Progenitor cell of endocrine pancreas (in vitro differentiated cells): Measurements from ENCODE around the gene SLC2A6. TPM values are rescaled to one million over a fixed set of nuclear protein-coding genes. Genes with fewer than 3 reads are reported as not detected.
"Not testable (repeated sequence)": the region's sequence is repeated elsewhere in the genome, so short reads cannot be mapped to it uniquely, and the experiment has no call there.

Experiments used
- DNase-seq: peaks from one replicate; pipeline ENCODE4 v3.0.0; 2021; ENCODE audit warnings: low spot score; ENCODE audit not compliant: unreplicated experiment
- H3K27ac Mint-ChIP-seq: 2 replicates; pipeline ENCODE4 v1.8.0; 2021; ENCODE audit warnings: mild to moderate bottlenecking, moderate library complexity, mixed read lengths
- H3K27me3 Mint-ChIP-seq: 2 replicates; pipeline ENCODE4 v1.8.0; 2021; ENCODE audit warnings: mixed read lengths
- H3K36me3 Mint-ChIP-seq: 2 replicates; pipeline ENCODE4 v1.8.0; 2022; ENCODE audit warnings: mixed read lengths; ENCODE audit not compliant: insufficient read depth
- H3K4me1 Mint-ChIP-seq: 2 replicates; pipeline ENCODE4 v1.8.0; 2021; ENCODE audit warnings: low read depth, mixed read lengths
- H3K4me3 Mint-ChIP-seq: 2 replicates; pipeline ENCODE4 v1.8.0; 2021; ENCODE audit warnings: low read depth, mild to moderate bottlenecking, moderate library complexity, mixed read lengths
- H3K9me3 Mint-ChIP-seq: 2 replicates; pipeline ENCODE4 v1.8.0; 2021; ENCODE audit warnings: low read depth, mixed read lengths
- CTCF ChIP-seq: fragments of 200-600 bp; sonication (generic); IDR thresholded peaks from one replicate; pipeline ENCODE4 v1.5.0; 2021; ENCODE audit warnings: antibody characterized with exemption, mild to moderate bottlenecking; ENCODE audit not compliant: unreplicated experiment
- total RNA-seq: library from RNA; stranded (reverse); gene quantifications from 2 replicates; pipeline ENCODE4 v1.2.1, GENCODE V29; 2021

The SLC2A6 gene
- total RNA-seq, 1 donor from 2014 or later, result 4.7 TPM

DNA sequence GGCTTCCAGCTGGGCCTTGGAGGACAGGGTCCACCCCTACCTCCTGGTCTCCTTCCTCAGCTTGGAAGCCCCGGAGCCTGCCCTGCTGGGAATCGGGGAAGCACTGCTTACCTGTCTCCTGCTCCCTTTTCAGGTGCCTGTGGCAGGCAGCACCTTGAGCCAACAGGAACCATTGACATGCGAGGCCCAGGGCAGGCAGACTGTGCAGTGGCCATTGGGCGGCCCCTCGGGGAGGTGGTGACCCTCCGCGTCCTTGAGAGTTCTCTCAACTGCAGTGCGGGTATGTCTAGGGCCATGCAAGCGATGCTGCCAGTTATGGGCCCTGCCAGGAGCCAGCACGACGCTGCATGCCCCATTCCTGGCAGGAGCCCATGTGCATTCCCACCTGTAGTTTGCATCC is 23.0 kb downstream of the SLC2A6 start:
- Mint-ChIP-seq H3K9me3 (no peaks in the 10 kb centered on the region), H3K4me3 (no peak overlapping the region), H3K4me1 (peaks cover 9% of the 10 kb centered on the region), H3K36me3 (no peaks in the 10 kb centered on the region), H3K27me3 (no peaks in the 10 kb centered on the region), H3K27ac (no peak overlapping the region)
- no peak for TF ChIP-seq CTCF
- no peak for DNase-seq

DNA sequence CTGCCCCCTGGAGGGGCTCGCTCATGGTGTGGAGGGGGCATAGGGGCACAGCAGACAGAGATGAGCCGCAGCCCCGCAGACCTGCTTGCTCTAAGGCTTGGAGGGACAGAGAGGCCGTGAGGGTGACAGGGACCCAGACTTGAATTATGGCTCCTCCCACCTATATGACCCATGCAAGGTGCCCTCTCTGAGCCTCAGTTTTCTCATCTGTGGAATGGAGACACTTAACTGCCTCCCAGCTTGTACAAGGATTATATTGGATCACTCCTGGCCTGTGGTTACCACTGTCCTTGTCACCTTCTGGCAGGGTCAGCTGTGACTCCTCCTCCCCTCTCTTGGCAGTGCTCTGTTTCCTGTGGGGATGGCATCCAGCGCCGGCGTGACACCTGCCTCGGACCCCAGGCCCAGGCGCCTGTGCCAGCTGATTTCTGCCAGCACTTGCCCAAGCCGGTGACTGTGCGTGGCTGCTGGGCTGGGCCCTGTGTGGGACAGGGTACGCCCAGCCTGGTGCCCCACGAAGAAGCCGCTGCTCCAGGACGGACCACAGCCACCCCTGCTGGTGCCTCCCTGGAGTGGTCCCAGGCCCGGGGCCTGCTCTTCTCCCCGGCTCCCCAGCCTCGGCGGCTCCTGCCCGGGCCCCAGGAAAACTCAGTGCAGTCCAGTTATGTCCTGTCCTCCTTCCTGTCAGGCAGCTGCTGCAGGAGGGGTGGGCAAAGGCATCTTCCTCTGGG is 23.8 kb downstream of the SLC2A6 start:
- Mint-ChIP-seq H3K4me1 (peaks cover 4% of the 10 kb centered on the region), H3K27me3 (no peaks in the 10 kb centered on the region), H3K9me3 (no peaks in the 10 kb centered on the region), H3K36me3 (no peaks in the 10 kb centered on the region), H3K27ac (no peak overlapping the region), H3K4me3 (no peak overlapping the region)
- no peak for TF ChIP-seq CTCF
- DNase-seq, result no peak

DNA sequence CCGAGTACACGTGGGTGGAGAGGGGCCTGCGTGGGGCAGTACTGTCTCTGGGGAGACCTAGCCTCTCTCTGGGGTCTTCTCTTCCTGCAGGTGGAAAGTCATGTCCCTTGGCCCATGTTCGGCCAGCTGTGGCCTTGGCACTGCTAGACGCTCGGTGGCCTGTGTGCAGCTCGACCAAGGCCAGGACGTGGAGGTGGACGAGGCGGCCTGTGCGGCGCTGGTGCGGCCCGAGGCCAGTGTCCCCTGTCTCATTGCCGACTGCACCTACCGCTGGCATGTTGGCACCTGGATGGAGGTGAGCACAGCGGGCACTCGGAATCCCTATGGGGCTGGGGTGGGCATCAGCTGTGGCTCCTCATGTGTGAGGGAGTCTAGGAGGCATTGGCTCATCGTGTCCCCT is 24.6 kb downstream of the SLC2A6 start:
- H3K27ac Mint-ChIP-seq, result no peak overlapping the region
- no peaks in the 10 kb centered on the region for H3K36me3 Mint-ChIP-seq
- H3K9me3 Mint-ChIP-seq, result no peaks in the 10 kb centered on the region
- H3K4me1 Mint-ChIP-seq, result peaks cover 4% of the 10 kb centered on the region
- no peak for DNase-seq
- H3K4me3 Mint-ChIP-seq, result no peak overlapping the region
- TF ChIP-seq CTCF, result no peak
- H3K27me3 Mint-ChIP-seq, result no peaks in the 10 kb centered on the region

GRCh38 chr9:133453651-133454050 is 25.2 kb downstream of the SLC2A6 start:
- Mint-ChIP-seq H3K4me1 (peaks cover 4% of the 10 kb centered on the region), H3K4me3 (no peak overlapping the region), H3K36me3 (no peaks in the 10 kb centered on the region), H3K27ac (no peak overlapping the region), H3K9me3 (no peaks in the 10 kb centered on the region), H3K27me3 (no peaks in the 10 kb centered on the region)
- no peak for DNase-seq
- TF ChIP-seq CTCF, result no peak

- no peak for TF ChIP-seq CTCF
- no peak for DNase-seq
- H3K9me3 Mint-ChIP-seq, result no peaks in the 10 kb centered on the region
- H3K36me3 Mint-ChIP-seq, result no peaks in the 10 kb centered on the region
- H3K27ac Mint-ChIP-seq, result peak overlapping the region; percentile 73
- H3K4me1 Mint-ChIP-seq, result peaks cover 4% of the 10 kb centered on the region
- H3K27me3 Mint-ChIP-seq, result no peaks in the 10 kb centered on the region
- H3K4me3 Mint-ChIP-seq, result no peak overlapping the region
These were observed 26.3 kb downstream of the SLC2A6 start for GRCh38 chr9:133452562-133452961.

DNA sequence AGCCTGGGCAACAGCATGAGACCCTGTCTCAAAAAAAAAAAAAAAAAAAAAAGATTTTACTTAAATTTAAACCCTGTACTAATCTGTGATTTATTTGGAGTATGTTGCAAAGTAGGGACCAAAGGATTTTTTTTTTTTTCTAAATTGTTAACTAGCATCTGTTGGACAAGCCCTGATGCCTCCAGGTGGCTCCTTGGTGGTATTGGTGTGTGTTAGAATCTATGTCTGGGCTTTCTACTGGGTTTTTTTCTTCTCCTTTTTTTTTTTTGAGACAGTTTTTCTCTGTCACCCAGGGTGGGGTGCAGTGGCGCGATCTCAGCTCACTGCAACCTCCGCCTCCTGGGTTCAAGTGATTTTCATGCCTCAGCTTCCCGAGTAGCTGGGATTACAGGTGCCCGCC is 27.0 kb downstream of the SLC2A6 start:
- H3K36me3 Mint-ChIP-seq, DNase-seq, H3K27me3 Mint-ChIP-seq, H3K9me3 Mint-ChIP-seq, H3K4me1 Mint-ChIP-seq, H3K4me3 Mint-ChIP-seq, H3K27ac Mint-ChIP-seq: not testable (repeated sequence)
